ENCODE measurements around the gene SEMA3B.

DNA sequence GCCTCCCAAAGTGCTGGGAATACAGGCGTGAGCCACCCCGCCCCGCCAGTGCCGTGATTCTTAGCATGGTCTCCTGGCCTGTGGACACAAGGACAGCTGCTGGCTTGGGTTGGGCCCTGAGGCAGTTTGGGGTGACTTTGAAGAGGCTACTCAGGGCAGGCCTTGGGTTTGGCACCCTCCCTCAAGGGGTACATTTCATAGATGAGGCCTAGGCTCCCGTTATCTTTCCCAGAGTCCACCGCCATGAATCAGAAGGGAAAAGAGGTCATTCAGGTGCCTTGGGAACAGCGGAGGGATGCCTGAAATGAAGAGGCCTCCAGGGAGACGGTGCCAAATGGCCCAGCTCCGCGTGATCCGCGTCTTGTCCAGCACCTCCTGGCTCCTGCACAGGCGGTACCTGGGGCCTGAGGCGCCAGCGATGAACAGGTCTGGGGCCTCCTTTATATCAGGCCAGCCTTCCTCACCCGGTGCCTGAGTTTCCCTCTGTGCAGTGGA is 23.6 kb upstream of the SEMA3B start:
- TF ChIP-seq, protein P1, sequence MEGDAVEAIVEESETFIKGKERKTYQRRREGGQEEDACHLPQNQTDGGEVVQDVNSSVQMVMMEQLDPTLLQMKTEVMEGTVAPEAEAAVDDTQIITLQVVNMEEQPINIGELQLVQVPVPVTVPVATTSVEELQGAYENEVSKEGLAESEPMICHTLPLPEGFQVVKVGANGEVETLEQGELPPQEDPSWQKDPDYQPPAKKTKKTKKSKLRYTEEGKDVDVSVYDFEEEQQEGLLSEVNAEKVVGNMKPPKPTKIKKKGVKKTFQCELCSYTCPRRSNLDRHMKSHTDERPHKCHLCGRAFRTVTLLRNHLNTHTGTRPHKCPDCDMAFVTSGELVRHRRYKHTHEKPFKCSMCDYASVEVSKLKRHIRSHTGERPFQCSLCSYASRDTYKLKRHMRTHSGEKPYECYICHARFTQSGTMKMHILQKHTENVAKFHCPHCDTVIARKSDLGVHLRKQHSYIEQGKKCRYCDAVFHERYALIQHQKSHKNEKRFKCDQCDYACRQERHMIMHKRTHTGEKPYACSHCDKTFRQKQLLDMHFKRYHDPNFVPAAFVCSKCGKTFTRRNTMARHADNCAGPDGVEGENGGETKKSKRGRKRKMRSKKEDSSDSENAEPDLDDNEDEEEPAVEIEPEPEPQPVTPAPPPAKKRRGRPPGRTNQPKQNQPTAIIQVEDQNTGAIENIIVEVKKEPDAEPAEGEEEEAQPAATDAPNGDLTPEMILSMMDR (IDR thresholded peaks at IDR 0.05) = no peak
- TF ChIP-seq EP300 (IDR thresholded peaks at IDR 0.05; ENCODE audit: low read depth) = no peak
